Neuron (in vitro differentiated cells): Measurements from ENCODE around the gene CYBC1.

Source experiments
- H2AFZ ChIP-seq: one replicate; pipeline ENCODE4 v1.6.1; 2013; ENCODE audit warnings: low read depth, mild to moderate bottlenecking, inconsistent platforms, low read length, moderate library complexity
- H3K27me3 ChIP-seq: one replicate; pipeline ENCODE4 v1.6.1; 2013; ENCODE audit warnings: low read length; ENCODE audit not compliant: insufficient read depth
- H3K36me3 ChIP-seq: one replicate; pipeline ENCODE4 v1.6.1; 2013; ENCODE audit warnings: low read length; ENCODE audit not compliant: insufficient read depth
- H3K4me1 ChIP-seq: one replicate; pipeline ENCODE4 v1.6.1; 2013; ENCODE audit warnings: low read length; ENCODE audit not compliant: insufficient read depth
- H3K4me3 ChIP-seq: 2 replicates; pipeline ENCODE4 v1.5.1; 2013; ENCODE audit warnings: mild to moderate bottlenecking, low read length, moderate library complexity
- H3K9me3 ChIP-seq: one replicate; pipeline ENCODE4 v1.6.1; 2013; ENCODE audit warnings: low read length

Gene CYBC1

GRCh38 chr17:82489851-82490511 is 39.4 kb upstream of the CYBC1 start:
- Histone ChIP-seq H3K4me1 (no peaks in the 10 kb centered on the region), H3K27me3 (no peaks in the 10 kb centered on the region), H3K9me3 (no peaks in the 10 kb centered on the region)

GRCh38 chr17:82489117-82489516 is 38.6 kb upstream of the CYBC1 start:
- Histone ChIP-seq H3K36me3 (peaks cover 47% of the 10 kb centered on the region), H3K4me1 (no peaks in the 10 kb centered on the region), H3K9me3 (no peaks in the 10 kb centered on the region), H3K4me3 (no peak overlapping the region), H2AFZ (no peak overlapping the region), H3K27me3 (no peaks in the 10 kb centered on the region)

More at GRCh38 chr17:82489851-82490511, 39.4 kb upstream of the CYBC1 start:
- Histone ChIP-seq H3K36me3 (peaks cover 38% of the 10 kb centered on the region), H2AFZ (no peak overlapping the region), H3K4me3 (no peak overlapping the region)

- no peak overlapping the region for H2AFZ ChIP-seq
- no peaks in the 10 kb centered on the region for H3K9me3 ChIP-seq
- no peaks in the 10 kb centered on the region for H3K27me3 ChIP-seq
- H3K4me1 ChIP-seq = no peaks in the 10 kb centered on the region
- H3K36me3 ChIP-seq = peaks cover 58% of the 10 kb centered on the region
- no peak overlapping the region for H3K4me3 ChIP-seq
Measured at GRCh38 chr17:82487910-82488309, 37.4 kb upstream of the CYBC1 start.

- H3K4me3 ChIP-seq = no peak overlapping the region
- no peaks in the 10 kb centered on the region for H3K4me1 ChIP-seq
- H2AFZ ChIP-seq = no peak overlapping the region
- H3K9me3 ChIP-seq = no peaks in the 10 kb centered on the region
- no peaks in the 10 kb centered on the region for H3K27me3 ChIP-seq
- peaks cover 71% of the 10 kb centered on the region for H3K36me3 ChIP-seq
Measured at GRCh38 chr17:82486231-82487094, 35.9 kb upstream of the CYBC1 start.

GRCh38 chr17:82483836-82484235 is 33.3 kb upstream of the CYBC1 start:
- Histone ChIP-seq H3K4me3 (no peak overlapping the region), H2AFZ (no peak overlapping the region), H3K27me3 (no peaks in the 10 kb centered on the region), H3K4me1 (no peaks in the 10 kb centered on the region), H3K36me3 (peaks cover 87% of the 10 kb centered on the region), H3K9me3 (no peaks in the 10 kb centered on the region)

- Histone ChIP-seq H3K4me1 (no peaks in the 10 kb centered on the region), H3K27me3 (no peaks in the 10 kb centered on the region), H3K36me3 (peaks cover 87% of the 10 kb centered on the region), H3K4me3 (no peak overlapping the region), H2AFZ (no peak overlapping the region), H3K9me3 (no peaks in the 10 kb centered on the region)
Measured at GRCh38 chr17:82483204-82483660, 32.7 kb upstream of the CYBC1 start.

GRCh38 chr17:82480318-82480717 is 29.8 kb upstream of the CYBC1 start:
- no peaks in the 10 kb centered on the region for H3K27me3 ChIP-seq
- no peak overlapping the region for H3K4me3 ChIP-seq
- no peaks in the 10 kb centered on the region for H3K9me3 ChIP-seq
- H3K36me3 ChIP-seq = peaks cover 74% of the 10 kb centered on the region
- no peak overlapping the region for H2AFZ ChIP-seq
- H3K4me1 ChIP-seq = no peaks in the 10 kb centered on the region

GRCh38 chr17:82479602-82480001 is 29.1 kb upstream of the CYBC1 start:
- no peaks in the 10 kb centered on the region for H3K27me3 ChIP-seq
- no peak overlapping the region for H2AFZ ChIP-seq
- no peak overlapping the region for H3K4me3 ChIP-seq
- peaks cover 74% of the 10 kb centered on the region for H3K36me3 ChIP-seq
- H3K4me1 ChIP-seq = no peaks in the 10 kb centered on the region
- no peaks in the 10 kb centered on the region for H3K9me3 ChIP-seq

- Histone ChIP-seq H3K4me1 (no peaks in the 10 kb centered on the region), H3K9me3 (no peaks in the 10 kb centered on the region), H3K36me3 (peaks cover 66% of the 10 kb centered on the region), H3K4me3 (no peak overlapping the region), H3K27me3 (no peaks in the 10 kb centered on the region), H2AFZ (no peak overlapping the region)
Measured at GRCh38 chr17:82477934-82478333, 27.4 kb upstream of the CYBC1 start.

- Histone ChIP-seq H3K27me3 (no peaks in the 10 kb centered on the region), H3K4me1 (no peaks in the 10 kb centered on the region), H3K9me3 (no peaks in the 10 kb centered on the region), H2AFZ (no peak overlapping the region), H3K36me3 (peaks cover 59% of the 10 kb centered on the region), H3K4me3 (no peak overlapping the region)
Measured at GRCh38 chr17:82475458-82475857, 24.9 kb upstream of the CYBC1 start.

GRCh38 chr17:82474223-82475010 is 23.9 kb upstream of the CYBC1 start:
- Histone ChIP-seq H3K9me3 (no peaks in the 10 kb centered on the region), H3K36me3 (peaks cover 54% of the 10 kb centered on the region), H3K4me3 (no peak overlapping the region), H2AFZ (no peak overlapping the region), H3K4me1 (no peaks in the 10 kb centered on the region), H3K27me3 (no peaks in the 10 kb centered on the region)

- Histone ChIP-seq H3K9me3 (peaks cover 1% of the 10 kb centered on the region), H3K4me1 (no peaks in the 10 kb centered on the region), H3K27me3 (no peaks in the 10 kb centered on the region), H3K36me3 (peaks cover 68% of the 10 kb centered on the region), H2AFZ (no peak overlapping the region), H3K4me3 (no peak overlapping the region)
Measured at GRCh38 chr17:82470065-82470464, 19.5 kb upstream of the CYBC1 start.

- Histone ChIP-seq H3K27me3 (no peaks in the 10 kb centered on the region), H3K4me3 (no peak overlapping the region), H3K36me3 (peaks cover 68% of the 10 kb centered on the region), H3K9me3 (peaks cover 1% of the 10 kb centered on the region), H3K4me1 (no peaks in the 10 kb centered on the region), H2AFZ (no peak overlapping the region)
Measured at GRCh38 chr17:82468692-82469091, 18.1 kb upstream of the CYBC1 start.
